ENCODE measurements around the gene ADORA2A.

The ADORA2A gene

GRCh38 chr22:24404561-24405275 is 22.7 kb upstream of the ADORA2A start:
- no peak for DNase-seq

- no peak for DNase-seq
Measured at GRCh38 chr22:24405631-24406321, 21.6 kb upstream of the ADORA2A start.

GRCh38 chr22:24406322-24407277 is 20.8 kb upstream of the ADORA2A start:
- DNase-seq = no peak

GRCh38 chr22:24407278-24407665 is 20.1 kb upstream of the ADORA2A start:
- DNase-seq = no peak

- no peak for DNase-seq
Measured at GRCh38 chr22:24407884-24408283, 19.5 kb upstream of the ADORA2A start.

GRCh38 chr22:24408630-24409029 is 18.8 kb upstream of the ADORA2A start:
- DNase-seq = no peak

- DNase-seq = no peak
Measured at GRCh38 chr22:24409707-24410106, 17.7 kb upstream of the ADORA2A start.

- DNase-seq = no peak
Measured at GRCh38 chr22:24410110-24410856, 17.1 kb upstream of the ADORA2A start.

GRCh38 chr22:24411256-24412004 is 16.0 kb upstream of the ADORA2A start:
- no peak for DNase-seq

- DNase-seq = no peak
Measured at GRCh38 chr22:24412274-24412673, 15.1 kb upstream of the ADORA2A start.

GRCh38 chr22:24413271-24413670 is 14.1 kb upstream of the ADORA2A start:
- no peak for DNase-seq

GRCh38 chr22:24413736-24414385 is 13.5 kb upstream of the ADORA2A start:
- DNase-seq = no peak

- no peak for DNase-seq
Measured at GRCh38 chr22:24414523-24414922, 12.9 kb upstream of the ADORA2A start.

- no peak for DNase-seq
Measured at GRCh38 chr22:24414984-24415945, 12.1 kb upstream of the ADORA2A start.

- DNase-seq = no peak
Measured at GRCh38 chr22:24416095-24416494, 11.3 kb upstream of the ADORA2A start.

- no peak for DNase-seq
Measured at GRCh38 chr22:24416611-24417010, 10.8 kb upstream of the ADORA2A start.

- no peak for DNase-seq
Measured at GRCh38 chr22:24417200-24417599, 10.2 kb upstream of the ADORA2A start.

GRCh38 chr22:24417901-24418641 is 9.3 kb upstream of the ADORA2A start:
- DNase-seq = no peak

GRCh38 chr22:24418786-24419474 is 8.5 kb upstream of the ADORA2A start:
- peak; percentile 51 for DNase-seq
